Uterine smooth muscle cell (primary cell): ENCODE results near the gene FHIP1A. TPM values are rescaled to one million over a fixed set of nuclear protein-coding genes. Genes with fewer than 3 reads are reported as not detected.

Source experiments
- total RNA-seq: library from RNA; depleted of rRNA; stranded (reverse); fragments of >200 nt; gene quantifications from 2 replicates; pipeline ENCODE4 v1.2.3, GENCODE V29; 2014

Gene FHIP1A
- 1.4 TPM in 2 replicates for total RNA-seq

DNA sequence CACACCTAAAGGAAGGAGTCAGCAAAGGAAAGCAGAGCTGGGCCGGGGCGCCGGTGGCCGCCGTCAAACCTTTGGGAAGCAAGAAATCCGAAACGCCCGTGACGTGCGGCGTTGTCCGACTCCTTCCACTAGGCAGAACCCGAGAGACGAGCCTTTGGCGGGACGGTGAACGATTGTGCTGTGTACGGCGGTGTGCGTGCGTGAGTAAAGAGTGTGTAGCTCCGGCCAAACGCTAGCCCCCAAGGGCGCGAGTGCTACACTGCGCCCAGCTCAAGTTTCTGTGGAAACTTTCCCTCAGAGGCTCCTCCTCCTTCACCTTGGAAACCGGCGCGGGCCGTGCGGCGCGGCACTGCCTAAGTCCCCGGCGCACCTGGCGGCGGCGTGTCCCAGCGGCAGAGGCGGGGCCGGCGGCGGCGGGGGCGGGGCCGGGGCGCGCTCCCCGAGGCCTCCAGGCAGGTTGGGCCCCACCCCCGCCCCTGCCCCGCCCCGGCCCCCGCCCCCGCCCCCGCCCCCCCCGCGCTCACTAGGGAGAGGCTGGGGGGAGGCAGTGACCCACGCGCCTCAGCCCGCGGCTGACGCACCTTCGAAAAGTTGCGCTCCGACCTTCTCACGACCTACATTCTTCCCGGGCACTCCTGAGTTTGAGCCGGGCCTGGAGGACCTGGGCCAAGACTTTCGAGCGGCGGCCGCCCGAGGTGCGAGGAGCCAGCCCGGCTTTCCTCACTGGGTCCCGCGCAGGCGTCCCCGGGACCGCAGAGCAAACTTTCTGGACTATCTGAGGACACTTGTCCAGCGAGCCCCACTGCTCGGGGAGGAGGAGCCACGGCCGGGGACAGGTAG, at the start of gene FHIP1A:
FHIP1A (plus strand) TSS at position 547 of the 840 bp plus-strand sequence. CDS start 157,084 bp downstream, outside the sequence.

Other genes starting within 250 kb of the FHIP1A start
- not detected in 2 replicates for gene PRSS48, start 132.0 kb upstream of the FHIP1A start, total RNA-seq
- gene SH3D19, start 83.6 kb upstream of the FHIP1A start, total RNA-seq, result 18.4 and 19.3 TPM in 2 replicates